ENCODE data around the gene RGS14. TPM values are rescaled to one million over a fixed set of nuclear protein-coding genes. Genes with fewer than 3 reads are reported as not detected.

The RGS14 gene
- polyA plus RNA-seq, 1 donor (not counting 4 experiments of a cell fraction or from before 2014, with no cell fraction given): 8.6 TPM

DNA sequence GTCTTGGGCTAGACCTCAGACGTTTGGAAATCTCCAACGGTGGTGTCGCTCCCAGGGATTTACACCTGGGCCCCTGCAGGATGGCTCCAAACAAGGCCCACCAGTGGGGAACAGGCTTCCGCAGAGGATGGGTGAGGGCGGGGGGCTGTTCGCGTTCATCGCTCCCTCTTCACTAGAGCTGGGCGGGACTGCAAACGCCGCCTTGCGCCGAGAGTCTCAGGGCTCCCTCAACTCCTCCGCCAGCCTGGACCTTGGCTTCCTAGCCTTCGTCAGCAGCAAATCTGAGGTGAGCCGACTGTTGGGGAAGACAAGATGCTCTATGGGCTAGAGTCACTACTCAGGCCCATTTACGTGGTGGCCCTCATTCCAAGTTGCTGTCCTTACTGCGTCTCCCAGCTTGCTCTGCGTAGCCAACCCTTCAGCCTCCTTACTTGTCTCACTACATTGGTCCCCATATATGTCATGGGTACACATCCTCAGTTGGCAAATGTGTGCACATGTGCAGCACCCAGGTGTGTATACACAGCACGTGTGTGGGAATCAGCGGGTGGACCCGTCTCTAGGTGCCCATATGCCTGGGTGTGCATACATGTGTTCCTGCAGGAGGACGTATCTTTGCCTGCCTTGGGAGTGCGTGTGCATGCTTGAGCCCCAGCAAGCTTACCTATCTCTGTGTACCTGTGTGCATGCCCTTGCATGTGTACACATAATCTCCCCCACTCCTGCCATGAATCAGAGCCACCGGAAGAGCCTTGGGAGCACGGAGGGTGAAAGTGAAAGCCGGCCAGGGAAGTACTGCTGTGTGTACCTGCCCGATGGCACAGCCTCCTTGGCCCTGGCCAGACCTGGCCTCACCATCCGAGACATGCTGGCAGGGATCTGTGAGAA is 10.5 kb downstream of the RGS14 start:
- Histone ChIP-seq H3K9me3 (ENCODE audit: control insufficient read depth, low read depth, low read length) (no peaks in the 10 kb centered on the region), H3K4me1 (ENCODE audit: control insufficient read depth, extremely low read depth, insufficient read depth, low read length) (peaks cover 47% of the 10 kb centered on the region), H3K9me1 (ENCODE audit: control insufficient read depth, extremely low read depth, insufficient read depth, low read length) (no peaks in the 10 kb centered on the region), H4K20me1 (ENCODE audit: control insufficient read depth, extremely low read depth, insufficient read depth, low read length) (no peaks in the 10 kb centered on the region), H3K79me2 (ENCODE audit: control insufficient read depth, insufficient read depth, low read length) (no peaks in the 10 kb centered on the region), H3K27ac (ENCODE audit: control insufficient read depth, insufficient read depth, low read length) (peak overlapping the region; percentile 46), H3K9ac (ENCODE audit: control insufficient read depth, extremely low read depth, insufficient read depth, low read length) (peak overlapping the region; percentile 31), H3K4me3 (ENCODE audit: control insufficient read depth in 2 of 3, extremely low read depth in 1 of 3, insufficient read depth in 2 of 3, low read depth in 1 of 3, low read length in 3 of 3) (peak overlapping the region in 1 of 3 experiments; percentile 20), H2AFZ (ENCODE audit: control insufficient read depth, low read length) (peak overlapping the region; percentile 37), H3K27me3 (ENCODE audit: control insufficient read depth, extremely low read depth, insufficient read depth, low read length) (no peaks in the 10 kb centered on the region), H3K36me3 (ENCODE audit: control insufficient read depth in 2 of 2, extremely low read depth in 1 of 2, insufficient read depth in 2 of 2, low read length in 2 of 2) (peaks cover 0 to 19% of the 10 kb centered on the region in 2 experiments), H3K4me2 (ENCODE audit: control insufficient read depth, extremely low read depth, insufficient read depth, low read depth, low read length) (peak overlapping the region; percentile 63)
- TF ChIP-seq CTCF (optimal IDR thresholded peaks at IDR 0.05 in 1 of 3, IDR thresholded peaks at IDR 0.05 in 1 of 3, conservative IDR thresholded peaks at IDR 0.05 in 1 of 3; ENCODE audit: extremely low read depth in 1 of 3, insufficient read depth in 2 of 3, low read length in 3 of 3) (no peak), EZH2 (IDR thresholded peaks at IDR 0.05; ENCODE audit: low read length) (no peak)
- dilution Hi-C loops (cut with MboI; ENCODE audit: extremely low pct_ligation_motif_present, low sequenced_read_pairs): no loop called here
- FAIRE-seq (peak; percentile 91), DNase-seq (ENCODE audit: low read depth, low spot score) (no peak)

- Histone ChIP-seq H2AFZ (ENCODE audit: control insufficient read depth, low read length) (peak overlapping the region; percentile 37), H3K4me2 (ENCODE audit: control insufficient read depth, extremely low read depth, insufficient read depth, low read depth, low read length) (peak overlapping the region; percentile 63), H4K20me1 (ENCODE audit: control insufficient read depth, extremely low read depth, insufficient read depth, low read length) (no peaks in the 10 kb centered on the region), H3K79me2 (ENCODE audit: control insufficient read depth, insufficient read depth, low read length) (no peaks in the 10 kb centered on the region), H3K9ac (ENCODE audit: control insufficient read depth, extremely low read depth, insufficient read depth, low read length) (peak overlapping the region; percentile 30), H3K4me3 (ENCODE audit: control insufficient read depth in 2 of 3, extremely low read depth in 1 of 3, insufficient read depth in 2 of 3, low read depth in 1 of 3, low read length in 3 of 3) (peak overlapping the region in 1 of 3 experiments; percentile 12), H3K27ac (ENCODE audit: control insufficient read depth, insufficient read depth, low read length) (peak overlapping the region; percentile 46), H3K4me1 (ENCODE audit: control insufficient read depth, extremely low read depth, insufficient read depth, low read length) (peaks cover 47% of the 10 kb centered on the region), H3K36me3 (ENCODE audit: control insufficient read depth in 2 of 2, extremely low read depth in 1 of 2, insufficient read depth in 2 of 2, low read length in 2 of 2) (peaks cover 0 to 19% of the 10 kb centered on the region in 2 experiments), H3K27me3 (ENCODE audit: control insufficient read depth, extremely low read depth, insufficient read depth, low read length) (no peaks in the 10 kb centered on the region), H3K9me1 (ENCODE audit: control insufficient read depth, extremely low read depth, insufficient read depth, low read length) (no peaks in the 10 kb centered on the region), H3K9me3 (ENCODE audit: control insufficient read depth, low read depth, low read length) (no peaks in the 10 kb centered on the region)
- dilution Hi-C loops (cut with MboI; ENCODE audit: extremely low pct_ligation_motif_present, low sequenced_read_pairs): no loop called here
- DNase-seq (ENCODE audit: low read depth, low spot score) (no peak), FAIRE-seq (no peak)
- TF ChIP-seq EZH2 (IDR thresholded peaks at IDR 0.05; ENCODE audit: low read length): no peak
- TF ChIP-seq CTCF (optimal IDR thresholded peaks at IDR 0.05 in 1 of 3, IDR thresholded peaks at IDR 0.05 in 1 of 3, conservative IDR thresholded peaks at IDR 0.05 in 1 of 3; ENCODE audit: extremely low read depth in 1 of 3, insufficient read depth in 2 of 3, low read length in 3 of 3): peak in 2 of 3 experiments; percentile 85 to 87
These were observed 11.3 kb downstream of the RGS14 start for GRCh38 chr5:177368869-177369644.
